Spleen (tissue), 7 donors: ENCODE measurements around the gene RGS7BP.

Experiments
- POLR2A ChIP-seq, 3 donors: fragments of 450-650 bp; IDR thresholded peaks; one replicate each; pipeline ENCODE4 v1.5.1; 2017; ENCODE audit warnings: antibody characterized with exemption in 3 of 3, mild to moderate bottlenecking in 1 of 3
- POLR2AphosphoS5 ChIP-seq, 3 donors: sonication (generic); formaldehyde crosslinking; IDR thresholded peaks; one replicate each; pipeline ENCODE4 v1.5.1; 2017; ENCODE audit warnings: antibody characterized with exemption in 3 of 3
- TF ChIP-seq, protein P1 (sequence below), 11 experiments: fragments of 200-600 bp in 7 of 11; fragments of 450-650 bp in 4 of 11; sonication (generic) in 4 of 11; IDR thresholded peaks in 8 of 11; conservative IDR thresholded peaks in 3 of 11; 1 replicate in 7 of 11; 2 replicates in 4 of 11; pipeline versions ENCODE4 v1.4.0 to v1.8.0; 2016 to 2021; ENCODE audit warnings: antibody characterized with exemption in 11 of 11, inconsistent platforms in 4 of 11, mild to moderate bottlenecking in 1 of 11
- donor health status: DM: no; HTN: no; CAD: no; lungs with moderate emphysema.
- donor health status: DM: no; HTN: no; CAD: no.
- donor health status: DM: no; HTN: no; CAD: no.

DNA sequence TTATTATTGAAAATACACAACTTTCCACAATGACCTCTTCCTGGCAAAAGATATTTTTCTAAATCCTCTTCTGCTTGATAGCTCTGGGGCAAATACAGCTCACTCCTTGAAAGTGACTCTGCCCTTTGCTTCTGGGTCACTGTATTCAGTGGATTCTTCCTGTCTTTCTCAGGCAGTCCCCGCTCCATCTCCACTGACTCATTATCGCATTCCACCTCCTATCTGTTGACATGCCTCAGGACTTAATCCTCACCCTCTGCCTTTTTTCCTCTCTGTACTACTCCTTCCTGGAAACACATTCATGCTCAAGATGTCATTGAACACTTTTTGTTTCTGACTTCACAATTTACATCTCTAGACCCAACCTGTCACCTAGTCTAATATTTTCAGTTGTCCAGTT is 8.4 kb upstream of the RGS7BP start:
- TF ChIP-seq, protein P1, sequence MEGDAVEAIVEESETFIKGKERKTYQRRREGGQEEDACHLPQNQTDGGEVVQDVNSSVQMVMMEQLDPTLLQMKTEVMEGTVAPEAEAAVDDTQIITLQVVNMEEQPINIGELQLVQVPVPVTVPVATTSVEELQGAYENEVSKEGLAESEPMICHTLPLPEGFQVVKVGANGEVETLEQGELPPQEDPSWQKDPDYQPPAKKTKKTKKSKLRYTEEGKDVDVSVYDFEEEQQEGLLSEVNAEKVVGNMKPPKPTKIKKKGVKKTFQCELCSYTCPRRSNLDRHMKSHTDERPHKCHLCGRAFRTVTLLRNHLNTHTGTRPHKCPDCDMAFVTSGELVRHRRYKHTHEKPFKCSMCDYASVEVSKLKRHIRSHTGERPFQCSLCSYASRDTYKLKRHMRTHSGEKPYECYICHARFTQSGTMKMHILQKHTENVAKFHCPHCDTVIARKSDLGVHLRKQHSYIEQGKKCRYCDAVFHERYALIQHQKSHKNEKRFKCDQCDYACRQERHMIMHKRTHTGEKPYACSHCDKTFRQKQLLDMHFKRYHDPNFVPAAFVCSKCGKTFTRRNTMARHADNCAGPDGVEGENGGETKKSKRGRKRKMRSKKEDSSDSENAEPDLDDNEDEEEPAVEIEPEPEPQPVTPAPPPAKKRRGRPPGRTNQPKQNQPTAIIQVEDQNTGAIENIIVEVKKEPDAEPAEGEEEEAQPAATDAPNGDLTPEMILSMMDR (IDR thresholded peaks at IDR 0.05 in 8 of 11, conservative IDR thresholded peaks at IDR 0.05 in 3 of 11) = no peak
- TF ChIP-seq POLR2AphosphoS5 (IDR thresholded peaks at IDR 0.05) = no peak
- TF ChIP-seq POLR2A (IDR thresholded peaks at IDR 0.05) = no peak
